SU-DHL-6 (cell line): ENCODE measurements around the gene TCTN3.

Source experiments
- EZH2phosphoT487 ChIP-seq: fragments of 200-600 bp; sonication (generic), shearing (Covaris generic); conservative IDR thresholded peaks from 2 replicates; pipeline ENCODE4 v1.6.1; 2018; ENCODE audit warnings: mild to moderate bottlenecking, antibody characterized with exemption, low read length, moderate library complexity, mixed read lengths
- TF ChIP-seq, protein P1 (sequence below): fragments of 200-600 bp; sonication (generic); IDR thresholded peaks from one replicate; pipeline ENCODE4 v1.5.1; 2017; ENCODE audit warnings: antibody characterized with exemption, mild to moderate bottlenecking, low read length, moderate library complexity; ENCODE audit not compliant: insufficient read depth, poor library complexity, severe bottlenecking

- TF ChIP-seq, protein P1, sequence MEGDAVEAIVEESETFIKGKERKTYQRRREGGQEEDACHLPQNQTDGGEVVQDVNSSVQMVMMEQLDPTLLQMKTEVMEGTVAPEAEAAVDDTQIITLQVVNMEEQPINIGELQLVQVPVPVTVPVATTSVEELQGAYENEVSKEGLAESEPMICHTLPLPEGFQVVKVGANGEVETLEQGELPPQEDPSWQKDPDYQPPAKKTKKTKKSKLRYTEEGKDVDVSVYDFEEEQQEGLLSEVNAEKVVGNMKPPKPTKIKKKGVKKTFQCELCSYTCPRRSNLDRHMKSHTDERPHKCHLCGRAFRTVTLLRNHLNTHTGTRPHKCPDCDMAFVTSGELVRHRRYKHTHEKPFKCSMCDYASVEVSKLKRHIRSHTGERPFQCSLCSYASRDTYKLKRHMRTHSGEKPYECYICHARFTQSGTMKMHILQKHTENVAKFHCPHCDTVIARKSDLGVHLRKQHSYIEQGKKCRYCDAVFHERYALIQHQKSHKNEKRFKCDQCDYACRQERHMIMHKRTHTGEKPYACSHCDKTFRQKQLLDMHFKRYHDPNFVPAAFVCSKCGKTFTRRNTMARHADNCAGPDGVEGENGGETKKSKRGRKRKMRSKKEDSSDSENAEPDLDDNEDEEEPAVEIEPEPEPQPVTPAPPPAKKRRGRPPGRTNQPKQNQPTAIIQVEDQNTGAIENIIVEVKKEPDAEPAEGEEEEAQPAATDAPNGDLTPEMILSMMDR, result no peak
- no peak for TF ChIP-seq EZH2phosphoT487
Observed at GRCh38 chr10:95739056-95739455, 45.3 kb upstream of the TCTN3 start.
